H9 (cell line): ENCODE data around the gene LSMEM2. TPM values are rescaled to one million over a fixed set of nuclear protein-coding genes. Genes with fewer than 3 reads are reported as not detected.

Experiments used
- DNase-seq: peaks from one replicate; pipeline ENCODE4 v3.0.0-alpha.2; 2017
- H2AFZ ChIP-seq: one replicate; pipeline ENCODE4 v1.6.1; 2013; ENCODE audit warnings: mild to moderate bottlenecking, low read length, control low read depth, moderate library complexity
- H2AK5ac ChIP-seq: 2 replicates; pipeline ENCODE4 v1.6.1; 2013; ENCODE audit warnings: low read length, control low read depth, mixed read lengths; ENCODE audit not compliant: insufficient read length
- H2BK120ac ChIP-seq: one replicate; pipeline ENCODE4 v1.6.1; 2013; ENCODE audit warnings: low read depth, mild to moderate bottlenecking, low read length, control low read depth, inconsistent platforms; ENCODE audit not compliant: poor library complexity, severe bottlenecking
- H2BK12ac ChIP-seq: 2 replicates; pipeline ENCODE4 v1.6.1; 2013; ENCODE audit warnings: low read length, control low read depth, mixed read lengths, low read depth; ENCODE audit not compliant: insufficient read length
- H2BK15ac ChIP-seq: 2 replicates; pipeline ENCODE4 v1.6.1; 2013; ENCODE audit warnings: low read depth, low read length, control low read depth
- H2BK20ac ChIP-seq: one replicate; pipeline ENCODE4 v1.6.1; 2013; ENCODE audit warnings: low read depth, mild to moderate bottlenecking, low read length, control low read depth, inconsistent platforms; ENCODE audit not compliant: poor library complexity, severe bottlenecking
- H2BK5ac ChIP-seq: 2 replicates; pipeline ENCODE4 v1.6.1; 2013; ENCODE audit warnings: low read length, control low read depth, mixed read lengths; ENCODE audit not compliant: insufficient read length
- H3K14ac ChIP-seq: 2 replicates; pipeline ENCODE4 v1.6.1; 2013; ENCODE audit warnings: low read length, control low read depth; ENCODE audit not compliant: insufficient read depth
- H3K18ac ChIP-seq: 2 replicates; pipeline ENCODE4 v1.6.1; 2013; ENCODE audit warnings: low read depth, mild to moderate bottlenecking, mixed read lengths, low read length, control low read depth; ENCODE audit not compliant: insufficient read length
- H3K23ac ChIP-seq: 2 replicates; pipeline ENCODE4 v1.6.1; 2013; ENCODE audit warnings: low read length, control low read depth, mixed read lengths, low read depth; ENCODE audit not compliant: insufficient read length
- H3K23me2 ChIP-seq: 2 replicates; pipeline ENCODE4 v1.6.1; 2013; ENCODE audit warnings: low read depth, mild to moderate bottlenecking, mixed read lengths, low read length, control low read depth; ENCODE audit not compliant: insufficient read length, poor library complexity, severe bottlenecking
- H3K27ac ChIP-seq: 2 replicates; pipeline ENCODE4 v1.5.1; 2013; ENCODE audit warnings: low read length, control low read depth, mixed read lengths, low read depth; ENCODE audit not compliant: insufficient read length
- H3K27me3 ChIP-seq: 2 replicates; pipeline ENCODE4 v1.6.1; 2013; ENCODE audit warnings: low read length, control low read depth, inconsistent platforms; ENCODE audit not compliant: insufficient read depth
- H3K4ac ChIP-seq: 2 replicates; pipeline ENCODE4 v1.6.1; 2013; ENCODE audit warnings: low read depth, mild to moderate bottlenecking, control low read depth, inconsistent platforms, low read length, moderate library complexity
- H3K4me1 ChIP-seq: 2 replicates; pipeline ENCODE4 v1.6.1; 2013; ENCODE audit warnings: low read length, control low read depth, inconsistent platforms; ENCODE audit not compliant: insufficient read depth
- H3K4me2 ChIP-seq: 2 replicates; pipeline ENCODE4 v1.6.1; 2013; ENCODE audit warnings: low read length, control low read depth, mixed read lengths; ENCODE audit not compliant: insufficient read length, insufficient read depth
- H3K56ac ChIP-seq: 2 replicates; pipeline ENCODE4 v1.6.1; 2013; ENCODE audit warnings: low read depth, mild to moderate bottlenecking, mixed read lengths, low read length, control low read depth; ENCODE audit not compliant: insufficient read length
- H3K79me1 ChIP-seq: 2 replicates; pipeline ENCODE4 v1.6.1; 2013; ENCODE audit warnings: low read depth, mild to moderate bottlenecking, moderate library complexity, low read length, control low read depth, inconsistent platforms; ENCODE audit not compliant: insufficient read depth, poor library complexity, severe bottlenecking
- H3K79me2 ChIP-seq: 2 replicates; pipeline ENCODE4 v1.6.1; 2013; ENCODE audit warnings: low read length, control low read depth, inconsistent platforms; ENCODE audit not compliant: insufficient read depth
- H3K9ac ChIP-seq: 2 replicates; pipeline ENCODE4 v1.6.1; 2013; ENCODE audit warnings: low read length, control low read depth, mixed read lengths; ENCODE audit not compliant: insufficient read length; ENCODE audit errors: extremely low read depth
- H3K9me3 ChIP-seq: one replicate; pipeline ENCODE4 v1.6.1; 2013; ENCODE audit warnings: low read depth, low read length, inconsistent platforms; ENCODE audit not compliant: control insufficient read depth
- H3T11ph ChIP-seq: one replicate; pipeline ENCODE4 v1.6.1; 2013; ENCODE audit warnings: mild to moderate bottlenecking, low read length, control low read depth, inconsistent platforms
- H4K20me1 ChIP-seq: one replicate; pipeline ENCODE4 v1.6.1; 2013; ENCODE audit not compliant: control insufficient read depth, insufficient read length, insufficient read depth
- H4K5ac ChIP-seq: 2 replicates; pipeline ENCODE4 v1.6.1; 2013; ENCODE audit warnings: low read depth, mild to moderate bottlenecking, mixed read lengths, low read length, control low read depth; ENCODE audit not compliant: insufficient read length
- H4K8ac ChIP-seq: replicated peaks from 2 replicates; pipeline ENCODE4 v1.6.1; 2013; ENCODE audit warnings: low read length, control low read depth, mixed read lengths, low read depth; ENCODE audit not compliant: insufficient read length
- H4K91ac ChIP-seq: 2 replicates; pipeline ENCODE4 v1.6.1; 2013; ENCODE audit warnings: low read depth, mild to moderate bottlenecking, moderate library complexity, mixed read lengths, low read length, control low read depth; ENCODE audit not compliant: insufficient read length
- H3K27ac Mint-ChIP-seq, 3 experiments: 2 replicates in 2 of 3; 3 replicates in 1 of 3; pipeline ENCODE4 v1.8.0; 2020 to 2021; ENCODE audit warnings: mixed read lengths in 3 of 3, mild to moderate bottlenecking in 1 of 3, moderate library complexity in 1 of 3
- H3K27me3 Mint-ChIP-seq: 2 replicates; pipeline ENCODE4 v1.8.0; 2021; ENCODE audit warnings: low read depth, mild to moderate bottlenecking, moderate library complexity, mixed read lengths
- H3K36me3 Mint-ChIP-seq, 3 experiments: 2 replicates in 2 of 3; 3 replicates in 1 of 3; pipeline ENCODE4 v1.8.0; 2020 to 2021; ENCODE audit warnings: low read depth in 3 of 3, mixed read lengths in 3 of 3; ENCODE audit not compliant: insufficient read depth in 1 of 3
- H3K4me1 Mint-ChIP-seq, 2 experiments: 2 replicates each; pipeline ENCODE4 v1.8.0; 2020; ENCODE audit warnings: mixed read lengths in 2 of 2
- H3K4me3 Mint-ChIP-seq, 2 experiments: 2 replicates in 1 of 2; 3 replicates in 1 of 2; pipeline ENCODE4 v1.8.0; 2020 to 2021; ENCODE audit warnings: mild to moderate bottlenecking in 2 of 2, mixed read lengths in 2 of 2, moderate library complexity in 1 of 2
- H3K9me3 Mint-ChIP-seq, 2 experiments: 2 replicates in 1 of 2; 3 replicates in 1 of 2; pipeline ENCODE4 v1.8.0; 2020; ENCODE audit warnings: mild to moderate bottlenecking in 2 of 2, mixed read lengths in 2 of 2, moderate library complexity in 1 of 2
- WGBS: extraction: QIAGEN DNeasy Blood & Tissue Kit; methylation state at CpG from one replicate; pipeline ENCODE4 v1.1.7; 2013; ENCODE audit warnings: missing lambda C conversion rate, low lambda C conversion rate, mixed read lengths; ENCODE audit not compliant: insufficient read length; ENCODE audit errors: extremely low coverage; 5-methylcytosine and 5-hydroxymethylcytosine counted together
- total RNA-seq: library from RNA; stranded (reverse); gene quantifications from 2 replicates; pipeline ENCODE4 v1.2.1, GENCODE V29; 2021
- TF ChIP-seq, protein P1 (sequence below): fragments of 200-600 bp; sonication (generic); conservative IDR thresholded peaks from 3 replicates; pipeline ENCODE4 v1.8.0; 2021; ENCODE audit warnings: antibody characterized with exemption, mild to moderate bottlenecking

LSMEM2 gene
- total RNA-seq, 1 experiment from 2014 or later: 0.50 TPM

DNA sequence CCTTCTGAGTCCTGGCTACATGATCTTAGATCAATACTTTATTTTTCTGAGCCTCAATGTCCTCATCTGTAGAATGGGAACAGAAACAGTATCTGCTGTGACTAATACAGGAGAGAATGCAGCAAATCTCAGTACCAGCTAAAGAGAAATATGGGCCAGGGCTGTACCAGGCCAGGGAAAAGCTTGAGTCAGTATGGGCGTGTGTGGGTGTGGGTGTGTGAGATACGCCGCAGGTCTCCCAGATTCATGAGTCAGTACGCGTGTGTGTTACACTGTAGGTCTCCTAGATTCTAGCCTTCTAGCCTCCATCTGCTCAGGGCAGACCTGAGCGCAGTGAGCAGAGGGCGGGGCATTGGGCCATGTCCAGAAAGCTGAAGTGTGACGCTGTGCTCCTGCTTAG, 27.7 kb upstream of the LSMEM2 start:
- no CpG with 5 or more reads among the region's 8 CpGs for WGBS
- Histone ChIP-seq H3K27me3 (no peaks in the 10 kb centered on the region), H4K5ac (no peak overlapping the region), H3K79me1 (peaks cover 11% of the 10 kb centered on the region), H3K56ac (no peak overlapping the region), H4K20me1 (peaks cover 5% of the 10 kb centered on the region), H4K8ac (no peak overlapping the region), H3K27ac (no peak overlapping the region), H3K4ac (no peak overlapping the region), H2BK5ac (no peak overlapping the region), H3K18ac (no peak overlapping the region), H3K79me2 (peaks cover 13% of the 10 kb centered on the region; the same call in 1 of the 2 replicates), H2AFZ (no peak overlapping the region), H3K4me1 (no peaks in the 10 kb centered on the region), H2BK20ac (no peak overlapping the region), H2BK12ac (no peak overlapping the region), H4K91ac (no peak overlapping the region), H2BK15ac (no peak overlapping the region), H3T11ph (no peak overlapping the region), H3K23ac (no peak overlapping the region), H3K9ac (no peak overlapping the region), H3K4me2 (no peak overlapping the region), H3K14ac (no peak overlapping the region; the same call in 1 of the 2 replicates), H2BK120ac (no peak overlapping the region), H2AK5ac (no peak overlapping the region), H3K9me3 (no peaks in the 10 kb centered on the region), H3K23me2 (no peaks in the 10 kb centered on the region)
- H3K36me3 Mint-ChIP-seq: peaks cover 7 to 38% (median 38%) of the 10 kb centered on the region in 3 experiments
- H3K9me3 Mint-ChIP-seq: no peaks in the 10 kb centered on the region
- H3K4me1 Mint-ChIP-seq: peaks cover 18 to 19% of the 10 kb centered on the region in 2 experiments
- DNase-seq: no peak
- H3K27ac Mint-ChIP-seq: no peak overlapping the region; a peak in 1 of 7 replicates
- TF ChIP-seq, protein P1, sequence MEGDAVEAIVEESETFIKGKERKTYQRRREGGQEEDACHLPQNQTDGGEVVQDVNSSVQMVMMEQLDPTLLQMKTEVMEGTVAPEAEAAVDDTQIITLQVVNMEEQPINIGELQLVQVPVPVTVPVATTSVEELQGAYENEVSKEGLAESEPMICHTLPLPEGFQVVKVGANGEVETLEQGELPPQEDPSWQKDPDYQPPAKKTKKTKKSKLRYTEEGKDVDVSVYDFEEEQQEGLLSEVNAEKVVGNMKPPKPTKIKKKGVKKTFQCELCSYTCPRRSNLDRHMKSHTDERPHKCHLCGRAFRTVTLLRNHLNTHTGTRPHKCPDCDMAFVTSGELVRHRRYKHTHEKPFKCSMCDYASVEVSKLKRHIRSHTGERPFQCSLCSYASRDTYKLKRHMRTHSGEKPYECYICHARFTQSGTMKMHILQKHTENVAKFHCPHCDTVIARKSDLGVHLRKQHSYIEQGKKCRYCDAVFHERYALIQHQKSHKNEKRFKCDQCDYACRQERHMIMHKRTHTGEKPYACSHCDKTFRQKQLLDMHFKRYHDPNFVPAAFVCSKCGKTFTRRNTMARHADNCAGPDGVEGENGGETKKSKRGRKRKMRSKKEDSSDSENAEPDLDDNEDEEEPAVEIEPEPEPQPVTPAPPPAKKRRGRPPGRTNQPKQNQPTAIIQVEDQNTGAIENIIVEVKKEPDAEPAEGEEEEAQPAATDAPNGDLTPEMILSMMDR: no peak
- H3K27me3 Mint-ChIP-seq: no peaks in the 10 kb centered on the region
- H3K4me3 Mint-ChIP-seq: no peak overlapping the region; a peak in 1 of 5 replicates
